ENCODE results near the gene ARL1.
"Not testable (repeated sequence)": the region's sequence is repeated elsewhere in the genome, so short reads cannot be mapped to it uniquely, and the experiment has no call there.

GRCh38 chr12:101422066-101422465, 14.5 kb upstream of the ARL1 start:
- TF ChIP-seq GABPA (IDR thresholded peaks at IDR 0.05; ENCODE audit: low read depth): not testable (repeated sequence)
- TF ChIP-seq, protein P1, sequence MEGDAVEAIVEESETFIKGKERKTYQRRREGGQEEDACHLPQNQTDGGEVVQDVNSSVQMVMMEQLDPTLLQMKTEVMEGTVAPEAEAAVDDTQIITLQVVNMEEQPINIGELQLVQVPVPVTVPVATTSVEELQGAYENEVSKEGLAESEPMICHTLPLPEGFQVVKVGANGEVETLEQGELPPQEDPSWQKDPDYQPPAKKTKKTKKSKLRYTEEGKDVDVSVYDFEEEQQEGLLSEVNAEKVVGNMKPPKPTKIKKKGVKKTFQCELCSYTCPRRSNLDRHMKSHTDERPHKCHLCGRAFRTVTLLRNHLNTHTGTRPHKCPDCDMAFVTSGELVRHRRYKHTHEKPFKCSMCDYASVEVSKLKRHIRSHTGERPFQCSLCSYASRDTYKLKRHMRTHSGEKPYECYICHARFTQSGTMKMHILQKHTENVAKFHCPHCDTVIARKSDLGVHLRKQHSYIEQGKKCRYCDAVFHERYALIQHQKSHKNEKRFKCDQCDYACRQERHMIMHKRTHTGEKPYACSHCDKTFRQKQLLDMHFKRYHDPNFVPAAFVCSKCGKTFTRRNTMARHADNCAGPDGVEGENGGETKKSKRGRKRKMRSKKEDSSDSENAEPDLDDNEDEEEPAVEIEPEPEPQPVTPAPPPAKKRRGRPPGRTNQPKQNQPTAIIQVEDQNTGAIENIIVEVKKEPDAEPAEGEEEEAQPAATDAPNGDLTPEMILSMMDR (IDR thresholded peaks at IDR 0.05; ENCODE audit: insufficient read depth, low read length): not testable (repeated sequence)

Data from HL-60 (cell line).